IMR-90 (cell line): ENCODE measurements around the gene ELANE. TPM values are rescaled to one million over a fixed set of nuclear protein-coding genes. Genes with fewer than 3 reads are reported as not detected.
A peak's percentile ranks its signal among the peaks of the same experiment; 100 is the strongest.

Experiments used
- CEBPB ChIP-seq: IDR thresholded peaks from 2 replicates; pipeline ENCODE4 v1.6.1; 2012; ENCODE audit warnings: low read depth, low read length, improper control_type of control experiment
- FOS ChIP-seq: fragments of 150-350 bp; IDR thresholded peaks from 2 replicates; pipeline ENCODE4 v1.6.1; 2016; ENCODE audit warnings: low read depth, low read length
- MXI1 ChIP-seq: IDR thresholded peaks from 2 replicates; pipeline ENCODE4 v1.6.1; 2012; ENCODE audit warnings: low read depth, mild to moderate bottlenecking, low read length, moderate library complexity, borderline replicate concordance
- NFE2L2 ChIP-seq: fragments of 150-350 bp; IDR thresholded peaks from 2 replicates; pipeline ENCODE4 v1.6.1; 2016; ENCODE audit warnings: low read depth, mild to moderate bottlenecking, low read length
- POLR2A ChIP-seq: IDR thresholded peaks from 2 replicates; pipeline ENCODE4 v1.6.1; 2012; ENCODE audit warnings: mild to moderate bottlenecking, low read depth, low read length
- RAD21 ChIP-seq: IDR thresholded peaks from 2 replicates; pipeline ENCODE4 v1.6.1; 2012; ENCODE audit warnings: low read length, improper control_type of control experiment
- RCOR1 ChIP-seq: IDR thresholded peaks from 2 replicates; pipeline ENCODE4 v1.6.1; 2012; ENCODE audit warnings: mild to moderate bottlenecking, low read length, improper control_type of control experiment; ENCODE audit not compliant: insufficient replicate concordance
- RFX5 ChIP-seq: IDR thresholded peaks from 2 replicates; pipeline ENCODE4 v1.8.0; 2012; ENCODE audit warnings: low read depth, mild to moderate bottlenecking, low read length, moderate library complexity
- SMC3 ChIP-seq: fragments of 150-350 bp; IDR thresholded peaks from 2 replicates; pipeline ENCODE4 v1.6.1; 2016; ENCODE audit warnings: low read depth, mild to moderate bottlenecking, antibody characterized with exemption, low read length, moderate library complexity
- polyA plus RNA-seq, 3 experiments: library from polyadenylated mRNA; depleted of rRNA; stranded (reverse); fragments of >200 nt; gene quantifications; 2 replicates each; pipeline ENCODE4 v1.2.3, GENCODE V29; 2012; ENCODE audit warnings: low replicate concordance in 1 of 3
- total RNA-seq: library from RNA; depleted of rRNA; stranded (reverse); fragments of >200 nt; gene quantifications from 2 replicates; pipeline ENCODE4 v1.2.3, GENCODE V29; 2012

The ELANE gene
- total and polyA plus RNA-seq, 2 of the 4 experiments (the other 2 are of a cell fraction) = 0.27 TPM; not detected in 1

GRCh38 chr19:869245-870177, 17.4 kb downstream of the ELANE start (continued):
- TF ChIP-seq SMC3 (no peak), FOS (peak; percentile 73), NFE2L2 (no peak), RAD21 (no peak), CEBPB (peak; percentile 50), MXI1 (peak; percentile 83), POLR2A (no peak), RCOR1 (no peak), RFX5 (no peak)
